ENCODE data around the gene ZMYND8.

DNA sequence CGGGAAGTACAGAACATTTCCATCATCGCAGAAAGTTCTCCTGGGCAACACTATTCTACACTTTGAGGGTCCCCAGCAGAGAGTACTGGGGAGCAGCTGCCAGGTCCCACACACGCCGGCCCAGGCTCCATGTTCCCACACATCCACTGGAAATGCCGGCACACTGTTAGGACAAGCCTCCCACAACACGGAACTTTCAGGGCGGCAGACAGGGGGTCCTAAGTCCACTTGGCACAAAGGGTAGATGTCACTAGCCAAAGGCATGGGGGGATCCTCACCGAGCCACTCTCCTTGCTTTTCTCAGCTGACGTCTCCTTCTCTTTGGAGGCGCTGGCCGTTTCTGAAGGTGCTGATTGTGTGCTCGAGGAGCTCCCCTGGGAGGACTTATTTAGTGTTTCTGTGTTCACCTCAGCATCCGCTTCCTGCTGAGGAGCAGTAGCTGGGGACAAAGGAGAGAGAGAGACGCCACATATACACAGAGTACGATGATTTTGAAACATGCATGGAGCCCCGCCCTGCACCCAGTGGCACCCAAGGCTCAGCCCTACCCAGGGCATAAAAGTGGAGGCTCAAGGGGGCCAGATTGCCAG is 135.4 kb downstream of the ZMYND8 start:
- TF ChIP-seq CTCF (IDR thresholded peaks at IDR 0.05 in 2 of 3, conservative IDR thresholded peaks at IDR 0.05 in 1 of 3; ENCODE audit: control insufficient read depth in 2 of 3, extremely low read depth in 1 of 3, insufficient read depth in 1 of 3, low read depth in 3 of 3, low read length in 3 of 3), result no peak
- no peak for TF ChIP-seq SPI1 (IDR thresholded peaks at IDR 0.05; ENCODE audit: borderline replicate concordance, insufficient read depth, low read depth, low read length)
- TF ChIP-seq SUZ12 (IDR thresholded peaks at IDR 0.05; ENCODE audit: unreplicated experiment), result no peak
- no peak for TF ChIP-seq FOS (IDR thresholded peaks at IDR 0.05; ENCODE audit: borderline replicate concordance, extremely low read depth, insufficient read length)
- no peak for TF ChIP-seq HCFC1 (IDR thresholded peaks at IDR 0.05; ENCODE audit: low read length)
- TF ChIP-seq, protein P1, sequence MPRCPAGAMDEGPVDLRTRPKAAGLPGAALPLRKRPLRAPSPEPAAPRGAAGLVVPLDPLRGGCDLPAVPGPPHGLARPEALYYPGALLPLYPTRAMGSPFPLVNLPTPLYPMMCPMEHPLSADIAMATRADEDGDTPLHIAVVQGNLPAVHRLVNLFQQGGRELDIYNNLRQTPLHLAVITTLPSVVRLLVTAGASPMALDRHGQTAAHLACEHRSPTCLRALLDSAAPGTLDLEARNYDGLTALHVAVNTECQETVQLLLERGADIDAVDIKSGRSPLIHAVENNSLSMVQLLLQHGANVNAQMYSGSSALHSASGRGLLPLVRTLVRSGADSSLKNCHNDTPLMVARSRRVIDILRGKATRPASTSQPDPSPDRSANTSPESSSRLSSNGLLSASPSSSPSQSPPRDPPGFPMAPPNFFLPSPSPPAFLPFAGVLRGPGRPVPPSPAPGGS (IDR thresholded peaks at IDR 0.05; ENCODE audit: borderline replicate concordance, insufficient read depth, low read depth, low read length, poor library complexity, severe bottlenecking), result no peak
- TF ChIP-seq RB1 (IDR thresholded peaks at IDR 0.05; ENCODE audit: borderline replicate concordance), result no peak
- no peak for TF ChIP-seq POLR2AphosphoS2 (IDR thresholded peaks at IDR 0.05; ENCODE audit: low read depth, low read length)
- TF ChIP-seq NRF1 (conservative IDR thresholded peaks at IDR 0.05; ENCODE audit: low read depth, low read length), result no peak
- TF ChIP-seq ZNF207 (IDR thresholded peaks at IDR 0.05; ENCODE audit: borderline replicate concordance), result no peak
- TF ChIP-seq CHD1 (IDR thresholded peaks at IDR 0.05; ENCODE audit: low read depth, low read length), result no peak
- no peak for TF ChIP-seq MEF2A (IDR thresholded peaks at IDR 0.05; ENCODE audit: insufficient read depth, low read depth, low read length)
- no peak for TF ChIP-seq KDM1A (IDR thresholded peaks at IDR 0.05; ENCODE audit: borderline replicate concordance)

Measured in GM12878 (cell line).